Thoracic aorta (tissue), 2 donors: ENCODE results near the gene LRMDA. TPM values are rescaled to one million over a fixed set of nuclear protein-coding genes. Genes with fewer than 3 reads are reported as not detected.

Experiments
- ATAC-seq: fragments of 150-250 bp; one replicate; pipeline ENCODE4 v1.8.0; 2017; ENCODE audit warnings: low read depth; ENCODE audit not compliant: insufficient number of reproducible peaks, low FRiP score
- DNase-seq: peaks from one replicate; pipeline ENCODE4 v3.0.0-alpha.2; 2020; ENCODE audit warnings: low spot score
- H3K27ac ChIP-seq, 2 donors: fragments of 200-600 bp; sonication (generic); 1 replicate in 1 of 2; 2 replicates in 1 of 2; pipeline ENCODE4 v1.5.1; 2016; ENCODE audit warnings: mild to moderate bottlenecking in 2 of 2, moderate library complexity in 2 of 2
- H3K27me3 ChIP-seq: fragments of 200-600 bp; sonication (generic); replicated peaks from 2 replicates; pipeline ENCODE4 v1.6.0; 2016; ENCODE audit warnings: mild to moderate bottlenecking; ENCODE audit not compliant: insufficient read depth
- H3K36me3 ChIP-seq: fragments of 200-600 bp; sonication (generic); one replicate; pipeline ENCODE4 v1.5.1; 2016
- H3K4me1 ChIP-seq, 2 donors: fragments of 200-600 bp; sonication (generic); 1 replicate in 1 of 2; 2 replicates in 1 of 2; pipeline versions ENCODE4 v1.5.1 to v1.6.0; 2016; ENCODE audit warnings: low read depth in 2 of 2, mild to moderate bottlenecking in 1 of 2; ENCODE audit not compliant: control insufficient read depth in 1 of 2
- H3K4me3 ChIP-seq: fragments of 200-600 bp; sonication (generic); 2 replicates; pipeline ENCODE4 v1.5.1; 2016; ENCODE audit warnings: mild to moderate bottlenecking
- H3K9me3 ChIP-seq: fragments of 200-600 bp; sonication (generic); 2 replicates; pipeline ENCODE4 v1.5.1; 2016
- CTCF ChIP-seq: fragments of 200-600 bp; sonication (generic); IDR thresholded peaks from one replicate; pipeline ENCODE4 v1.5.1; 2019; ENCODE audit warnings: antibody characterized with exemption
- total RNA-seq, 2 donors: library from RNA; depleted of rRNA; stranded (reverse); fragments of >200 nt; gene quantifications; one replicate each; pipeline versions ENCODE4 v1.1.0 to v1.2.3, GENCODE V29; 2016

Gene LRMDA
- total RNA-seq, 2 donors from 2014 or later = 8.3 to 36.6 TPM

GRCh38 chr10:75436896-75437295 lies 5.5 kb downstream of the LRMDA start:
- ATAC-seq (no peak), DNase-seq (no peak)
- Histone ChIP-seq H3K27me3 (no peaks in the 10 kb centered on the region), H3K36me3 (no peaks in the 10 kb centered on the region), H3K4me3 (no peak overlapping the region), H3K27ac (no peak overlapping the region), H3K4me1 (peaks cover 0 to 5% of the 10 kb centered on the region in 2 donors), H3K9me3 (no peaks in the 10 kb centered on the region)
- TF ChIP-seq CTCF = no peak

- Histone ChIP-seq H3K27me3 (no peaks in the 10 kb centered on the region), H3K27ac (no peak overlapping the region), H3K36me3 (no peaks in the 10 kb centered on the region), H3K9me3 (no peaks in the 10 kb centered on the region), H3K4me1 (no peaks in the 10 kb centered on the region), H3K4me3 (no peak overlapping the region)
- no peak for DNase-seq
- TF ChIP-seq CTCF = no peak
- ATAC-seq = no peak
Measured at GRCh38 chr10:75437693-75438092, 6.3 kb downstream of the LRMDA start.

GRCh38 chr10:75438275-75438674 lies 6.9 kb downstream of the LRMDA start:
- Histone ChIP-seq H3K4me1 (no peaks in the 10 kb centered on the region), H3K36me3 (no peaks in the 10 kb centered on the region), H3K27me3 (no peaks in the 10 kb centered on the region), H3K9me3 (peaks cover under 1% of the 10 kb centered on the region), H3K27ac (no peak overlapping the region), H3K4me3 (no peak overlapping the region)
- DNase-seq (no peak), ATAC-seq (no peak)
- no peak for TF ChIP-seq CTCF

- TF ChIP-seq CTCF = no peak
- Histone ChIP-seq H3K36me3 (no peaks in the 10 kb centered on the region), H3K27ac (no peak overlapping the region), H3K9me3 (peaks cover 6% of the 10 kb centered on the region), H3K4me1 (no peaks in the 10 kb centered on the region), H3K27me3 (no peaks in the 10 kb centered on the region), H3K4me3 (no peak overlapping the region)
- ATAC-seq (no peak), DNase-seq (no peak)
Measured at GRCh38 chr10:75439811-75440210, 8.4 kb downstream of the LRMDA start.

GRCh38 chr10:75440271-75440793 lies 8.9 kb downstream of the LRMDA start:
- no peak for ATAC-seq

More at GRCh38 chr10:75440271-75440793, 8.9 kb downstream of the LRMDA start:
- no peaks in the 10 kb centered on the region for H3K27me3 ChIP-seq
- H3K4me1 ChIP-seq = no peaks in the 10 kb centered on the region
- no peak for TF ChIP-seq CTCF
- no peak for DNase-seq
- no peak overlapping the region for H3K27ac ChIP-seq
- peaks cover 6% of the 10 kb centered on the region for H3K9me3 ChIP-seq
- no peaks in the 10 kb centered on the region for H3K36me3 ChIP-seq
- no peak overlapping the region for H3K4me3 ChIP-seq
